Measurements from ENCODE around the gene ATP6V0E1.
"Not testable (repeated sequence)": the region's sequence is repeated elsewhere in the genome, so short reads cannot be mapped to it uniquely, and the experiment has no call there.

The ATP6V0E1 gene

DNA sequence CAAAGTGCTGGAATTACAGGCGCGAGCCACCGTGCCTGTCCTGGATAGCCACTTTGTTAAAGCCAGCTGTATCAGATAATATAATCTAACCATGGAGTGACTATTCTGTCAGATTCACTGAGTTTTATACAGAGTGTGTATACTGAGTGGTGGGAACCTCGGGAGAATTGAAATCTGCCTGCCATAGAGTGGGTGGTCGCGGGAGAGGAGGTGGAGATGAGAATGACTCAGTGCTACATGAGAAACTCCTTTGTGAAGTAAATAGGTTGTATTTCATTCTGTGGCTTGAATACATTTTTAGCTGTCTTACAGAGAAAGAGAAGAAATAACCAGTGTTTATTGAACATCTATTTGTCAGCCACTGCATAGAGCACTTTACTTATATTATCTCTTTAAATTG is 26.4 kb downstream of the ATP6V0E1 start:
- DNase-seq: no peak

DNA sequence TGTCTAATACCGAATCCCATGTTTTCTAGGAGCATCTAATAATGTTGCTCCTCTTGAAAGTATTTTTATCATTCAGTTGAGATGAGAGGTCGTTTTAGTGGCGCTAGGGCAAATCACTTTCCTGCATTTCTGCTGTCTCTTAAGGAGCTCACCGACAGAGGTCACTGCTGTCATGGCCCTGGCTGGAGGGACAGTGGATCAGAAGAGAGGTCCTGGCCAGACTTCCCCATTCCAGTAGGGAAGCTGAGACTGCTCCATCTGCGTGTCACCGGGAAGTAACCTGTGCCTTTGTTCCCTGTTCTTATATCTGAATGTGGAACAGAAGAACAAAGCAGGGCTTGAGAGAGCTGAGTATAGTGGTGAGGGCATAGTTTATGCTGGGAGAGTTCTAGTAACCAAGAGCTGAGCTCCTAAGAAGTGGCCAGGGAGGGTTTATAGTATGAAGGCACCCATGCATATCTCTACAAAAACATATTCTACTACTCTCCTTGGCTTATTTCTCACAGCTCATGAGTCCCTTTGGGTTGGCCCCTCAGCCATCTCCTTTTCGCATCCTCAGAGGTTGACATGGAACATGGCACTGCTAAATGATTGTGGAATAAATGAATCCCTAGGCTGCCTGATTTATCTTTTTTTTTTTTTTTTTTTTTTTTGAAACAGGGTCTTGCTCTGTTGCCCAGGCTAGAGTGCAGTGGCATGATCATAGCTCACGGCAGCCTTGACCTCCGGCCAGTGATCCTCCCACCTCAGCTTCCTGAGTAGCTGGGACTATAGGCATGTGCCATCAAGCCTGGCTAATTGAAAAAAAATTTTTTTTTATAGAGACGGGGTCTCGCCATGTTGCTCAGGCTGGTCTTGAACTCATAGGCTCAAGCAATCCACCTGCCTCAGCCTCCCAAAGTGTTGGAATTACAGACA is 27.2 kb downstream of the ATP6V0E1 start:
- no peak for DNase-seq

DNA sequence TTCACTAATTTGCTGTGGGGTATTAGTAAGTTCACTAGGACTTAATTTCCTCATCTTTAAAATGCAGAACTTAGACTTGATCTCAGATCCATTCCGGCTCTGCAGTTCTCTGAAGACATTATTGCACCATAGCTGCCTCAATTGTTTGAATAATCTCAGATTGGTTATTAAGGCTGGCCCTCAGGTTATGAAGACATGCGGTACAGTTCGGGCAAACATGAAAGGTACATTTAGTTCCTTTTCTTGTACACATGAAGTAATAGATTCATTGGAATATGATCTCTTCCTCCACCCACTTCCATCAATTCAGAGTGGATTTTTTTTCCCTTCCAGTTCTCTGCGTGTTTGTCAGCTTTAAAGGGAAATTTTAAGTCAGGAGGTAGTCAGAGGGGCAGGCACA is 28.0 kb downstream of the ATP6V0E1 start:
- DNase-seq: no peak

DNA sequence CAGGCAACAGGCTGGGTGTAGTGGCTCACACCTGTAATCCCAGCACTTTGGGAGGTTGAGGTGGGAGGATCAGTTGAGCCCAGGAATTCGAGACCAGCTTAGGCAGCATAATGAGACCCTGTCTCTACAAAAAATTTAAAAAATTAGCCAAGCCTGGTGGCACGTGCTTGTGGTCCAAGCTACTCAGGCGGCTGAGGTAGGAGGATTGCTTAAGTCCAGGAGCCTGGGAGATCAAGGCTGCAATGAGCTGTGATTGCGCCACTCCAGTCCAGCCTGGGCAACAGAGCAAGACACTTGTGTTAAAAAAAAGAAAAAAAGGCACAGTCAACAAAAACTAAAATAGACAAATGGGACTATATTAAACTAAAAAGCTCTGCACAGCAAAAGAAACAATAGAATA is 29.3 kb downstream of the ATP6V0E1 start:
- DNase-seq: no peak

DNA sequence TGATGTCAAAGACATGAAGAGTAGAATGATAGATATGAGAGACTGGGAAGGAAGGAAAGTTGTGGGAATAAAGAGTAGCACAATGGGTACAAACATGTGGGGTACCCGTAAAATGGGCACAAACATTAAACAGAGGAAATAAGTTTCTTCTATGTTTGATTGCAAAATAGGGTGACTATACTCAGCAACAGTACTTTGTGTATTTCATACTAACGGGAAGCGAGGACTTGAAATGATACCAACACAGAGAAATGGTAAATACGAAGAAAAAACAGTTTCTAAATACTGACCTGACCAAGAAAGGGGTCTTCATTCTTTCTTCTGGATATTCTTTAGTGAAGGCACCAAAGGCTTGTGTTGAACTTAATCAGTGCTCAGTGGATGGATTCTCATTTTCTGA is 31.1 kb downstream of the ATP6V0E1 start:
- DNase-seq: no peak

DNA sequence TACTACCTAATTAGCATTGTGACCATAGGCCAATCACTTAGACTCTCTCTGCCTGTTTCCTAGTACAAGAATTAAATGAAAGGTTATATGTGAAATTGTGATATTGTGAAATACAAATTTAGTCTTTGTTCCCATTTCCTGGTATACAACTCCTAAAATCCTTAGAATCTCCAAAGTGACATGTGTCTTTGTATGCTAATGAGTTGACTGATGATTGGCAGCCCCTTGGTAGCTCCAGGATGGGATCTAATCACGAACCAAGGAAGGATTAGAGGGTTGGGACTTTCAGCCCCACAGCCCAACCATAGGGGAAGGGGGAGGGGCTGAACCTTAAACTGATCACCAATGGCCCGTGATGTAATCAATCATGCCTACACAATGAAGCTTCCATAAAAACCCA is 31.6 kb downstream of the ATP6V0E1 start:
- no peak for DNase-seq

DNA sequence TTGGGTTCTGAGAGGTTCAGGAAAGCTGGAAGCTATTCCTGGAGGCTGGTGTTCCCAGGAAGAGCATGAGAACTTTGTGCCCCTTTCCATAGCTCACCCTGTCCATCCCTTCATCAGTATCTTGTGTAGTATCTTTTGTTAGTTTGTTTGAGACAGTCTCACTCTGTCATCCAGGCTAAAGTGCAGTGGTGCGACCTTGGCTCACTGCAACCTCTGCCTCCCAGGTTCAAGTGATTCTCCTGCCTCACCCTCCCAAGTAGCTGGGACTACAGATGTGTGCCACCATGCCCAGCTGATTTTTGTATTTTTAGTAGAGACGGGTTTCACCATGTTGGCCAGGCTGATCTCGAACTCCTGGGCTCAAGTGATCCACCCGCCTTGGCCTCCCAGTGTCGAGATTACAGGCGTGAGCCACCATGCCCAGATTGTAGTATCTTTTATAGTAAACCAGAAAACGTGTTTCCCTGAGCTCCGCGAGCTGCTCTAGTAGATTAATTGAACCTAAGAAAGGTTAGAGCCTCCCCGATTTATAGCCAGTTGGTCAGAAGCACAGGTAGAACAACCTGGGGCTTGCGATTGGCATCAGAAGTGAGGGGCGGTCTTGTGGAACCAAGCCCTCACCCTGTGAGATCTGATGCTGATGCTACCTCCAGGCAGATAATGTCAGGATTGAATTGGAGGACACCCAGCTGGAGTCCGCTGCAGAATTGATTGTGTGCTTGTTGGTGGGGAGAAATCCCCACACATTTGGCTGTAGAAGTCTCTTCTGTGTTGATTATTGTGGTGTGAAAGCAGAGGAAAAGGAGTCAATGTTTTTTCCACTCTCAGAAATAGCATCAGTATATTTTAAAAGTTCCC is 32.3 kb downstream of the ATP6V0E1 start:
- no peak for DNase-seq

DNA sequence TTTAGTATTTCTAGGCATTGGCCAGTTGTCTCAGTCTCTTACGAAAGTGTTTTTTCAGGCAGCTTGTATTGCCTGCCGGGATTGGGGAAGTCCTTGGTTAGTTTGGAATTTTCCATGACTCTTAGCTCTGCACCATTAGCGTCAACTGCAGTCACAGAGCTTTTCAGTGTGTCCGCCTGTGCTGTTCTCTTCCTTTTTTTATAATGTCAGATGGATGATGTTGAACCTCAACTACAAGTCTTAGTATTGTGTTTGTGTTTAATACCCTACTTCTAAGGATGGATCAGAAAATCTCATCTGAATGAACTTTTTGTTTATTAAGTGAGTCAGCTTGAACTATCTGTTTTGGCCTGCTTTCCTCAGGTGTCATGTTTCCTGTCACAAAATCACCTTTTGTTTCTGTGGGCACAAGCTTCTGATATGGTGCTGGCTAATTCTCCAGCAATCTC is 33.1 kb downstream of the ATP6V0E1 start:
- DNase-seq: no peak

DNA sequence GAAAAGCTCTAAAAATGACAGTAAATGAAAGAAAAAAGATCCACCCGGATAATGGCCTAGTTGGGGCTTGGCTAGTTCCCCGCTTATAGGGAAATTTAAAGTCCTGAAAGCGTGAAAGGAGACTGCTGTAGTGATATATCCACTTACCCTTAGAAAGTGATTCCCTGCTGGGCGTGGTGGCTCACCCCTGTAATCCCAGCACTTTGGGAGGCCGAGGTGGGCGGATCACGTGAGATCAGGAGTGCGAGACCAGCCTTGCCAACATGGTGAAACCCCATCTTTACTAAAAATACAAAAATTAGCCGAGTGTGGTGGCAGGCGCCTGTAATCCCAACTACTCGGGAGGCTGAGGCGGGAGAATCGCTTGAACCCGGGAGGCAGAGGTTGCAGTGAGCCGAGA is 33.5 kb downstream of the ATP6V0E1 start:
- not testable (repeated sequence) for DNase-seq

DNA sequence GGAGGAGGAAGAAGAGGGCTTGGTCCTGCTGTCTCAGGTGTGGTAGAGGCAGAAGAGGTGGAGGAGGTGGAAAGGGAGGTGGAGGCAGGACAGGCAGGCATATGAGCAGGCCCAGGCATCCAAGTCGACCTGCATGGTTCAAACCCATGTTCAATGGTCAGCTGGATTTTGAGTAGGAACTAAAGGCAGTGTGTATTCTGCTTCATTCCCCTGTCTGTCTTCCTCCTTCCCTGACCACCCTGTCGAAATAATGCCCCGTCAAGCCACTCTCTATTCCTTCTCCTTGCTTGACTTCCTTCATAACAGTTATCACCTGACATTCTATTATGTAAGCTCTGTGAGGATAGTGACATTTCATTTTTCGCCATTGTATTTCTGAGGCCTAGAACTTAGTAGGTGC is 34.8 kb downstream of the ATP6V0E1 start:
- DNase-seq: no peak

DNA sequence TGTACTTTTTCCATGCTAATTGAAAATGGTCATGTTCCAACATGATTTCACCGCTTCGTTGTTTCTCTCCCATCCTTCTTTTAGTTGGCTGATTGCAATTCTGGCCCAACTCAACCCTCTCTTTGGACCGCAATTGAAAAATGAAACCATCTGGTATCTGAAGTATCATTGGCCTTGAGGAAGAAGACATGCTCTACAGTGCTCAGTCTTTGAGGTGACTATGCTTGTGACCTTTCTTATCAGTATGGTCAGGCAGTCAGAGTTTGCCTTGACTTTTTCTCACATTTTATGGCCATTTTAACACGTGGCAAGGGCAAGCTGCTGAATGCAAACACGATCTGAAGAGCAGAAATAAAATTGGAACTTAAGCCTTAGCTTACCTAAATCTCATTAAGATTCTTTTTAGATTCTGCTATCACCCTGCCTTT is 36.6 kb downstream of the ATP6V0E1 start:
- no peak for DNase-seq

DNA sequence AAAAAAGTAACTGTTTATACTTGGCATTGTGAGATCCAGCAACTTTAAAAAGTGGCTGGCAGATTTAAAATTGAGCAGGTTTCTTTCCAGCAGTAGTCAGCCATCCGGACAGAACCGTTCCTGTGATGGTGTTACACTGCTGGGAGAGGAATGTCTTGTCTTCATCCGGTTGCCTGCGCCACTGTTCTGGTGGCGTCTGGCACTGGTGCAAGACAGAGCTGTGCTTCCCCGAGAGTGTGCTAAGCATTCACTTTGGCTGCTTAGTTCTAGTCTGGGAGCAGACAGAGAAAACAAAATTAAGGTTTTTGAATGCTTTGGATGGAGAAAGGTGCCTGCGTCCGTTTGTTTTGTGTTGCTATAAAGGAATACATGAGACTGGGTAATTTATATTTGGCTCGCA is 37.1 kb downstream of the ATP6V0E1 start:
- DNase-seq: no peak

DNA sequence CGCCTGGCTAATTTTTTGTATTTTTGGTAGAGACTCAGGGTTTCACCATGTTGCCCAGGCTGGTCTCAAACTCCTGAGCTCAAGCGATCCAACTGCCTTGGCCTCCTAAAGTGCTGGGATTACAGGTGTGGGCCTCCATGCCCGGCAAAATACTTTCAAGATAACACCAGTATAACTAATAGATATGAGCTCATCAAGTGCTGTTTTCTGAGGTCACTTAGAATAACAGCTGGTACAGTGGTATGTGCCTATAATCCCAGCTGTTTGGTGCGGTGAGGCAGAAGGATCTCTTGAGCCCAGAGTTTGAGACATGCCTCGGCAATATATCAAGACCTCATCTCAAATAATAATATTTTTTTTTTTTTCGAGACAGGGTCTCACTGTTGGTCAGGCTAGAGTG is 42.1 kb downstream of the ATP6V0E1 start:
- no peak for DNase-seq

DNA sequence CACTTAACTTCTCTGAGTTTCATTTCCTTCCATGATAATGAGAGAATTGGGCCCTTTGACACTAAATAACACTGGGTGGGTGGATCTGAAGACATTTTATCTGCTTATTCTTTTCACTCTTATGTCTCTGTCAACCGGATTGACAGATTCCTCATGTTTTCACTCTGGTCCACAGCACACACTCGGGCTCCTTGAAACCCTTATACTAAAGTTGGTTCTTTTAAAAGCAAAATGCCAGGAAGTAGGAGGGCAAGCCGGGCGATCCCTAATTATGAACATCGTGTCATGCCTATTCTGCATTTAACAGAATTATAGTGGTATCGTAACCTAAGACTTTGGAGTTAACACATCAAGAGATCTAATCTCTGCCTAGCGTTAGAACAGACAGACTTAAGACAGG is 44.3 kb downstream of the ATP6V0E1 start:
- DNase-seq: no peak

DNA sequence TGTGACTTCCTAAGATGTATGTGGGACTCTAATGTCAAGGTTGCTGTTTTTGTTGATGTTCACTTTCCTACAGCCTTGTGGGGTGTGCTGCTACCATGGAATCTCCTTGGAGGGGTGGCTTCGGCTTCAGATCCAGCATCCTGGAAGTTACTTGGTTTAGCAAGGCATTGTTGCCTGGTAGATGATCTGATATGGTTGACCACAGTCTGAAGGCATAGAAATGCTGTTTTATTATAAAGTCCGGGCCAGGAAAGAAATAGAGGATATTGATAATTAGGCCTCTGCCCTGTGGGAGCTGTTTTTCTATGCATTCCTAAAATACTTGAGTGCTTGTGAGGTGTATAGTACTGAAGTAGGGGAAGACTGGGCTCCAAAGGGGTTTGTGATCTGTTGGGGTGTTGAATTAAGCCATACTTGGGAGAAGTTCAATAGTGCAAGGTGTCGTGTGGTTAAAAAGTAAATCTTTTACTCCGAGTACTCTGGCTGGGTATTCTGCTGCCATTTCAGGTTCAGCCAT is 45.3 kb downstream of the ATP6V0E1 start:
- DNase-seq: no peak

DNA sequence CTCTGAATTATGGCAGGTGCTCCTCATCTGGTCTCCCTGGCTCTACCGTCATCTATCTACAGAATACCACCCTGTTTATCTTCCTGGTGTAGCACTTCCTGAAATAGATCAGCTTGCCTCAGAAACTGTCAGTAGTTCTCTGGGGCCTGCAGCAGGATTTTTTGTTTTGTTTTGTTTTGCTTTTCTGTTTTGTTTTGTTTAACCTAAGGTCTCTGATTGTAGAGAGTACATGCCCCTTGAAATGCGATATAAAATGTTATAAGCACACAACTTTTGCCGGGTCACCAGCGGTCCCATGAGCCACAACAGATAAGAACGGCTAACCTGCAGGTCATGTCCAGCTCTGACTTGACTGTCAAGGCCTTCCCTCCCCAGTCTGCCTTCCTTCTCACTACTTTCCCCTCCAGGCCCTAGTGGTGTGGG is 45.9 kb downstream of the ATP6V0E1 start:
- no peak for DNase-seq

DNA sequence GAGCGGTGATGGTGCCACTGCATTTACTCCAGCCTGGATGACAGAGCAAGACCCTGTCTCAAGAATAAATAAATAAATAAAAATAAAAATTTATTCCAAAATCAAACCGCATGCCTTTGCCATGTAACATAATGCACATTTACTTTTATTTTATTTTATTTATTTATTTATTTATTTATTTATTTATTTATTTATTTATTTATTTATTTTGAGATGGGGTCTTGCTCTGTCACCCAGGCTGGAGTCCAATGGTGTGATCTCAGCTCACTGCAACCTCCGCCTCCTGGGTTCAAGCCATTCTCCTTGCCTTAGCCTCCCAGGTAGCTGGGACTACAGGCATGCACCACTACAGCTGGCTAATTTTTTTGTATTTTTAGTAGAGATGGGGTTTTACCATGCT is 48.5 kb downstream of the ATP6V0E1 start:
- DNase-seq: not testable (repeated sequence)

DNA sequence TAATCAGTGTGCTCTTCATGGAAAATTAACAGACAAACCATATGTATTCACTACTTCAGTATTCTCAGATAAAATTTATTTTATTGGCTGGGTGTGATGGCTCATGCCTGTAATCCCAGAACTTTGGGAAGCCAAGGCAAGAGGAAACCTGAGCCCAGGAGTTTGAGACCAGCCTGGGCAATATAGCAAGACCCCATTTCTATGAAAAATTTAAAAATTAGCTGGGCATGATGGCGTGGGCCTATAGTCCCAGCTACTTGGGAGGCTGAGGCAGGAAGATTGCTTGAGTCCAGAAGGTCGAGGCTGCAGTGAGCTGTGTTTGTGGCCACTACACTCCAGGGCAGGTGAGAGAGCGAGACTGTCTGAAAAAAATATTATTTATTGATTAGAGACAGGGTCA is 49.2 kb downstream of the ATP6V0E1 start:
- DNase-seq: no peak

DNA sequence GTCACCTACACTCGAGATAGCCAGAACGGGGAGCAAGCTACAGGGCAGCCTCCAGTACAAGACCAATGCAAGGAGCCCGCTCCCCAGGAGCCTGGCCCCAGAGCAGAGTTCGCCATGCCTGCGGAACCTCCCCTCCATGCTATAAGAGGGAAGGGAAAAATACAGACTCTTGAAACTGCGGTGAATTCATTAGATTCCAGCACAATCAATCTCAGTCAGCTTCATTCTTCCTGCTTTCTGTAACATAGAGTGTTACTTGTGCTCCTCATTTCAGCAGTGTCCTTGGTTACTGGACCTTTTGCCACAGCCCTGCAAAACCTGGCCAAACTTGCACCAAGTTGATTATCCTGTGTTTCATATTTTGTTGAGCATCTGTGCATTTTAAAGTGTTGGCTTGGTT is 50.4 kb downstream of the ATP6V0E1 start:
- no peak for DNase-seq

DNA sequence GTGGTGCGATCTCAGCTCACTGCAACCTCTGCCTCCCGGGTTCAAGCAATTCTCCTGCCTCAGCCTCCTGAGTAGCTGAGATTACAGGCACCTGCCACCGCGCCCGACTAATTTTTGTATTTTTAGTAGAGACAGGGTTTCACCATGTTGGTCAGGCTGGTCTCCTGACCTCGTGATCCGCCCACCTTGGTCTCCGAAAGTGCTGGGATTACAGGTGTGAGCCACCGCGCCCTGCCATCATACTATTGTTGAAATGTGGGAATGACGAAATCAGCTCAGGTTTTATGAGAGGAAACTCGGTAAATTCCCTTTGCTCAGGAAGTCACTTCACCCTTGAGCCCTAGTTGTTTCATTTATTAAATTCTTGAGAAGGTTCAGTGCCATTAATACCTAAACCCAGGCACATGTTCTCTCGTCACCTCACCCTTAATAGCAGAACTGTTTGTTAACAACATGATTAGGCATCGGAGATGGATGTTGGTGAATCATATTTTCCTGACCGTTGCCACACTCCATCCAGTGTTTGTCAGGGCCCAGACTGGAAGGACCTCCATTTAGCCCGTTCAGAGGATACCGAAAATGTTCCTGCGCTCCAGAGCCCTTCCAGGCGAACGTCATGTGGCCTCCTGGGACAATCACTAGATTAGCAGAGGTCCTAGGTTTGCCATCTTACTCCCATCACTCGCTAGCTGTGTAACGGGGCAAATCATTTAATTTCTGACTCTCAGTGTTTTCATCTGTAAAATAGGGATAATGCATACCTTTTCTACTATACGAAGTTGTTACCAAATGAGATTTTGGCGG is 52.5 kb downstream of the ATP6V0E1 start:
- no peak for DNase-seq

DNA sequence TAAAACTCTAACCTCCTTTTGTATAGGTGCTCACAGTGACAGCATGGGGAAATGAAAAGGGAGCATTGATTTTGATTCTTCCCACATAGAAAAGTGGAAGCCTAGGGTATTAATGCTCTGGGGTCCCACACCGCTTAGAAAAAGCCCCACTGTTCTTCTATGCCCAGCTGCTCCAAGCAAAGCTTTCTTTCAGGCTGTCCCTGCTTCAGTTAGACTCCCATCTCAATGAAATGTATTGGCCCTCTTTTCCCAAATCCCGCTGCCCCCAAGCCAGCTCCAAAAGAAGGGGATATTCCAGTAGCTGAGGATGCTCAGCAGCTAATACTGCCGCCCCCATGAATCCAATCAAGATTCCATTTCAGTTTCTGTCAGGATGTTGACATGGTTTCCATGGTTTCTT is 55.6 kb downstream of the ATP6V0E1 start:
- DNase-seq: no peak

DNA sequence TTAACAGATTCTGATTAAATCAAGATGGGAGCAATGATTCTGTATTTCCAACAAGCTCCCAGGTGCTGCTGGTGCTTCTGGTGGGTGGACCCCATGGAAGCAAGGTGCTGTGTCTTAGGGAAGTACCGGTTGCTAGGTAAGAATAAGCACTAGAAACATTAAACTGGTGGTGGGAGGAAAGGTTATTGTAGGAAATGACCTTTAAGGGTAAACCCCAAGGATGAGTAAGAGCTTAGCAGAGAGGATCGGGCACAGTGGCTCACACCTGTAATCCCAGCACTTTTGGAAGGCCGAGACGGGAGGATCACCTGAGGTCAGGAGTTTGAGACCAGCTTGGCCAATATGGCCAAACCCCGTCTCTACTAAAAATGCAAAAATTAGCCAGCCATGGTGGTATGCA is 56.4 kb downstream of the ATP6V0E1 start:
- DNase-seq: no peak

Data from activated gamma-delta T cell (primary cell).